K562 (cell line): ENCODE measurements around the gene MTNR1B. TPM values are rescaled to one million over a fixed set of nuclear protein-coding genes. Genes with fewer than 3 reads are reported as not detected.

ENCODE experiments used
- ATAC-seq: fragments of 200-7000 bp; cut with Tn5 transposase; 3 replicates; pipeline ENCODE4 v1.9.1; 2020; ENCODE audit warnings: moderate library complexity
- BruUV-seq: library from RNA; stranded (reverse); fragments of 400-500 nt; replicated peaks from 2 replicates; lab custom pipeline; 2021; lab: Mats Ljungman, UMichigan
- CTCF ChIA-PET: fragments of 300-600 bp; formaldehyde crosslinking; extraction: SDS; loops from one replicate; lab custom pipeline; 2021; ENCODE audit warnings: low intra/inter-chr PET ratio; lab: Yijun Ruan, JAX
- POLR2A ChIA-PET: fragments of 300-600, 350-650 bp; sonication (Branson Sonifier 250); formaldehyde crosslinking; extraction: SDS; loops from one replicate; lab custom pipeline; 2021; ENCODE audit warnings: antibody characterized with exemption, inconsistent platforms; lab: Yijun Ruan, JAX
- DNase-seq, 4 experiments: peaks; one replicate each; pipeline versions ENCODE4 v3.0.0 to v3.0.0-alpha.2; 2011 to 2018; ENCODE audit warnings: low spot score in 3 of 4, mixed read lengths in 3 of 4; ENCODE audit errors: extremely low read depth in 1 of 4
- FAIRE-seq: peaks from 2 replicates; lab custom pipeline; 2011; peaks lifted over from hg19 to GRCh38; lab: Jason Lieb, UNC
- H2AFZ ChIP-seq: 2 replicates; pipeline ENCODE4 v1.6.0; 2011; ENCODE audit warnings: low read depth, low read length, control low read depth, inconsistent platforms
- H3K27ac ChIP-seq: fragments of 200-600 bp; 3 replicates; pipeline ENCODE4 v1.8.0; 2011; ENCODE audit warnings: low read depth, mild to moderate bottlenecking, control low read depth, inconsistent platforms, low read length, moderate library complexity, mixed read lengths; ENCODE audit errors: extremely low read depth
- H3K27me3 ChIP-seq, 2 experiments: fragments of 300-600 bp in 1 of 2; 2 replicates in 1 of 2; 3 replicates in 1 of 2; pipeline versions ENCODE4 v1.6.0 to v1.8.0; 2011; ENCODE audit warnings: inconsistent platforms in 2 of 2, low read length in 2 of 2, mild to moderate bottlenecking in 1 of 2, mixed read lengths in 1 of 2, moderate library complexity in 1 of 2; ENCODE audit not compliant: control insufficient read depth in 2 of 2, insufficient read depth in 2 of 2
- H3K36me3 ChIP-seq: fragments of 300-600 bp; 3 replicates; pipeline ENCODE4 v1.8.0; 2011; ENCODE audit warnings: mild to moderate bottlenecking, low read length, inconsistent platforms; ENCODE audit not compliant: control insufficient read depth, insufficient read depth
- H3K4me1 ChIP-seq, 2 experiments: fragments of 200-600 bp in 1 of 2; replicated peaks in 1 of 2; 2 replicates in 1 of 2; 3 replicates in 1 of 2; pipeline versions ENCODE4 v1.5.1 to v1.8.0; 2011; ENCODE audit warnings: inconsistent platforms in 2 of 2, low read length in 2 of 2, mild to moderate bottlenecking in 1 of 2, mixed read lengths in 1 of 2, moderate library complexity in 1 of 2; ENCODE audit not compliant: control insufficient read depth in 2 of 2, insufficient read depth in 2 of 2
- H3K4me2 ChIP-seq: 2 replicates; pipeline ENCODE4 v1.6.1; 2011; ENCODE audit warnings: low read length, control low read depth, inconsistent platforms, mixed read lengths; ENCODE audit not compliant: insufficient read depth
- H3K4me3 ChIP-seq: fragments of 200-600 bp; sonication (generic), shearing (Covaris generic); 2 replicates; pipeline ENCODE4 v1.5.1; 2016; ENCODE audit warnings: control low read depth, inconsistent platforms
- H3K79me2 ChIP-seq: fragments of 200-600 bp; 3 replicates; pipeline ENCODE4 v1.8.0; 2011; ENCODE audit warnings: low read length, inconsistent platforms; ENCODE audit not compliant: control insufficient read depth, insufficient read depth
- H3K9ac ChIP-seq, 2 experiments: 2 replicates each; pipeline versions ENCODE4 v1.6.0 to v1.6.1; 2011; ENCODE audit warnings: low read depth in 2 of 2, low read length in 2 of 2, control low read depth in 1 of 2, inconsistent platforms in 1 of 2, mild to moderate bottlenecking in 1 of 2, mixed read lengths in 1 of 2; ENCODE audit not compliant: insufficient read depth in 1 of 2
- H3K9me1 ChIP-seq: one replicate; pipeline ENCODE4 v1.6.0; 2011; ENCODE audit warnings: inconsistent platforms, mild to moderate bottlenecking, low read length, moderate library complexity; ENCODE audit not compliant: control insufficient read depth, insufficient read depth
- H3K9me3 ChIP-seq: replicated peaks from 2 replicates; pipeline ENCODE4 v1.5.1; 2011; ENCODE audit warnings: low read depth, low read length, inconsistent platforms; ENCODE audit not compliant: control insufficient read depth, insufficient read depth
- H4K20me1 ChIP-seq: replicated peaks from 2 replicates; pipeline ENCODE4 v1.6.1; 2011; ENCODE audit warnings: low read length, inconsistent platforms, mixed read lengths; ENCODE audit not compliant: control insufficient read depth, insufficient read depth
- ARID1B ChIP-seq: fragments of 450-650 bp; IDR thresholded peaks from 2 replicates; pipeline ENCODE4 v1.6.1; 2016; ENCODE audit warnings: antibody characterized with exemption, mild to moderate bottlenecking, inconsistent platforms
- FOXJ2 ChIP-seq: fragments of 200-800 bp; sonication (Bioruptor generic); IDR thresholded peaks from 2 replicates; pipeline ENCODE4 v1.6.1; 2016; ENCODE audit warnings: missing genetic modification characterization, missing compliant biosample characterization
- JUND ChIP-seq, 2 experiments: IDR thresholded peaks; 2 replicates in 1 of 2; 3 replicates in 1 of 2; pipeline ENCODE4 v1.6.1; 2011; ENCODE audit warnings: borderline replicate concordance in 2 of 2, low read depth in 2 of 2, low read length in 2 of 2, improper control_type of control experiment in 1 of 2, missing biosample characterization in 1 of 2, missing genetic modification characterization in 1 of 2, missing genetic modification reagents in 1 of 2
- MED1 ChIP-seq: sonication (generic); formaldehyde crosslinking; IDR thresholded peaks from 2 replicates; pipeline ENCODE4 v1.8.1; 2023; ENCODE audit warnings: missing genetic modification reagents, borderline replicate concordance
- POLR2G ChIP-seq: fragments of 200-400 bp; formaldehyde crosslinking; IDR thresholded peaks from 2 replicates; pipeline ENCODE4 v1.6.1; 2017; ENCODE audit warnings: low read depth, mild to moderate bottlenecking, antibody characterized with exemption, low read length, moderate library complexity
- TEAD1 ChIP-seq, 2 experiments: fragments of 450-650 bp in 1 of 2; sonication (generic) in 1 of 2; formaldehyde crosslinking; IDR thresholded peaks; 2 replicates each; pipeline versions ENCODE4 v1.4.0 to v1.8.0; 2020 to 2022; ENCODE audit warnings: mild to moderate bottlenecking in 2 of 2, missing genetic modification reagents in 1 of 2
- TGIF2 ChIP-seq: sonication (generic); formaldehyde crosslinking; IDR thresholded peaks from 2 replicates; pipeline ENCODE4 v1.8.1; 2022; ENCODE audit warnings: mild to moderate bottlenecking, missing genetic modification reagents, moderate library complexity
- ZNF174 ChIP-seq: fragments of 250-450 bp; sonication (Bioruptor Pico); IDR thresholded peaks from 2 replicates; pipeline ENCODE4 v1.4.0; 2020; ENCODE audit warnings: mild to moderate bottlenecking
- ZNF274 ChIP-seq: IDR thresholded peaks from 2 replicates; pipeline ENCODE4 v1.6.1; 2011; ENCODE audit warnings: low read depth, mild to moderate bottlenecking, low read length, moderate library complexity, borderline replicate concordance
- WGBS: fragments of 100-300 bp; shearing (Covaris generic); methylation state at CpG from one replicate; pipeline ENCODE4 v1.1.6; 2016; ENCODE audit warnings: low coverage, mixed read lengths; ENCODE audit not compliant: insufficient coverage; ENCODE audit errors: missing lambda C conversion rate; 5-methylcytosine and 5-hydroxymethylcytosine counted together
- in situ Hi-C: fragments of 300-500 bp; cut with MboI; formaldehyde crosslinking; loops from 4 replicates; pipeline ENCODE4 v1.15.0; 2018; ENCODE audit warnings: inconsistent platforms, mixed read lengths
- intact Hi-C: fragments of 100-400 bp; cut with micrococcal nuclease; formaldehyde crosslinking; loops from 2 replicates; pipeline ENCODE4 v1.14.2; 2022
- polyA plus RNA-seq, 8 experiments: library from polyadenylated mRNA; depleted of rRNA in 4 of 8; stranded (reverse) in 5 of 8; unstranded in 3 of 8; fragments of >200 nt; fragmentation: Nextera tagmentation in 2 of 8; fragmentation: Illumina TruSeq in 1 of 8; extraction: Ambion mirVana in 2 of 8; extraction: Trizol in 1 of 8; gene quantifications; 2 replicates each; pipeline versions ENCODE4 v1.2.1 to v1.2.3, GENCODE V29; 2011 to 2014; ENCODE audit warnings: inconsistent platforms in 1 of 8, missing spikeins in 1 of 8
- total RNA-seq, 7 experiments: library from RNA; depleted of rRNA in 6 of 7; stranded (reverse); fragments of >200 nt in 6 of 7; fragmentation: Illumina TruSeq in 2 of 7; extraction: Trizol in 2 of 7; gene quantifications; 2 replicates each; pipeline versions ENCODE4 v1.2.1 to v1.2.3, GENCODE V29; 2011 to 2021; ENCODE audit warnings: low replicate concordance in 1 of 7
- TF ChIP-seq, protein P1 (sequence below): sonication (generic); formaldehyde crosslinking; IDR thresholded peaks from 2 replicates; pipeline ENCODE4 v1.8.0; 2022; ENCODE audit warnings: mild to moderate bottlenecking, low read depth, missing genetic modification reagents
- TF ChIP-seq, protein P2 (sequence below): fragments of 450-650 bp; IDR thresholded peaks from 2 replicates; pipeline ENCODE4 v1.7.1; 2018; ENCODE audit warnings: mild to moderate bottlenecking, low read depth; ENCODE audit not compliant: partially characterized antibody
- TF ChIP-seq, protein P3 (sequence below): fragments of 250-450 bp; sonication (Bioruptor Pico); IDR thresholded peaks from 2 replicates; pipeline ENCODE4 v1.4.0; 2020; ENCODE audit warnings: mild to moderate bottlenecking
- TF ChIP-seq, protein P4 (sequence below): sonication (generic); formaldehyde crosslinking; IDR thresholded peaks from 2 replicates; pipeline ENCODE4 v1.8.1; 2022; ENCODE audit warnings: missing genetic modification reagents

The MTNR1B gene
- total and polyA plus RNA-seq, 9 of the 15 experiments (the other 6 are each of a cell fraction or from before 2014, with no cell fraction given): not detected

DNA sequence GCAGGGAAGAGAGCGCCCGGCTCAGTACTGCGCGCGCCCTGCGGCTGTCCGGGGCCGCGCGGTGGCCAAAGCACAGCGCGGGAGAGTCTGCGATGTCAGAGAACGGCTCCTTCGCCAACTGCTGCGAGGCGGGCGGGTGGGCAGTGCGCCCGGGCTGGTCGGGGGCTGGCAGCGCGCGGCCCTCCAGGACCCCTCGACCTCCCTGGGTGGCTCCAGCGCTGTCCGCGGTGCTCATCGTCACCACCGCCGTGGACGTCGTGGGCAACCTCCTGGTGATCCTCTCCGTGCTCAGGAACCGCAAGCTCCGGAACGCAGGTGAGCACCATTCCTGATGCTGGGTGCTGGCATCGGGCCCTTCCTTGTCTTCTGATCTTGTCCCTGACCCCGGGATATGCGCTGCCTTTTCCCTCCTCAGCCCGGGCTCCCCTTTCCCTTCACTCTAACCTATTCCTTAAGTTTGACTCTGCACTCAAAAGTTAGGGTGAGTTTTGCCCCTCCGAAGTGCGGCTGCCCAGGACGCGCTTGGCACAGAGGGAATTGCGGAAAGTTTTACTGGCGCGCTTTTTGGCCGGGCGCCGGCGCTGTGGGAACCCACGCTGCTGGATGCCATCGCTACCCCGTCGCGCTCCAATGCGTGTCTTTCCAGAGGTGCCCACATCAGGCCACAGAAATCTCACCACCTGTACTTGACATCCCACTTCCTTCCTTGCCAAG lies at the start of gene MTNR1B (continued):
- TF ChIP-seq FOXJ2 (tag): no peak
- no peak for TF ChIP-seq MED1 (CRISPR knock-in tag)
- TF ChIP-seq POLR2G: no peak
- no peak for TF ChIP-seq ZNF174
- TF ChIP-seq TEAD1 (CRISPR knock-in tag; IDR thresholded peaks at IDR 0.05): no peak
- no peak for TF ChIP-seq ZNF274
- TF ChIP-seq, protein P1, sequence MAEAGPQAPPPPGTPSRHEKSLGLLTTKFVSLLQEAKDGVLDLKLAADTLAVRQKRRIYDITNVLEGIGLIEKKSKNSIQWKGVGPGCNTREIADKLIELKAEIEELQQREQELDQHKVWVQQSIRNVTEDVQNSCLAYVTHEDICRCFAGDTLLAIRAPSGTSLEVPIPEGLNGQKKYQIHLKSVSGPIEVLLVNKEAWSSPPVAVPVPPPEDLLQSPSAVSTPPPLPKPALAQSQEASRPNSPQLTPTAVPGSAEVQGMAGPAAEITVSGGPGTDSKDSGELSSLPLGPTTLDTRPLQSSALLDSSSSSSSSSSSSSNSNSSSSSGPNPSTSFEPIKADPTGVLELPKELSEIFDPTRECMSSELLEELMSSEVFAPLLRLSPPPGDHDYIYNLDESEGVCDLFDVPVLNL (CRISPR knock-in tag): no peak

GRCh38 chr11:92920331-92920730 lies 49.1 kb upstream of the MTNR1B start:
- H2AFZ ChIP-seq: no peak overlapping the region
- WGBS: 4% methylated on average over 2 of the region's 2 CpGs
- no peaks in the 10 kb centered on the region for H3K9me1 ChIP-seq
- H3K9me3 ChIP-seq: no peaks in the 10 kb centered on the region
- H3K4me2 ChIP-seq: no peak overlapping the region
- FAIRE-seq: no peak
- intact Hi-C loops (no loop called here), in situ Hi-C loops (no loop called here)
- H3K4me1 ChIP-seq: peaks cover 0 to 5% of the 10 kb centered on the region in 2 experiments; a peak in 1 of 5 replicates
- H3K27ac ChIP-seq: no peak overlapping the region
- ChIA-PET POLR2A (interaction anchor here (0.6 to 0.7 kb wide), 2 partner anchors 15 to 45 kb away, joined by 4 to 6 read pairs; no protein-coding TSS in a partner anchor), CTCF (no interaction called here)
- no peaks in the 10 kb centered on the region for H4K20me1 ChIP-seq
- no peak overlapping the region for H3K4me3 ChIP-seq
- no peak overlapping the region for H3K9ac ChIP-seq
- no peak for ATAC-seq
- BruUV-seq: no TSS peak
- H3K36me3 ChIP-seq: no peaks in the 10 kb centered on the region
- DNase-seq: no peak
- H3K79me2 ChIP-seq: no peaks in the 10 kb centered on the region
- peaks cover 0 to 13% of the 10 kb centered on the region in 2 experiments; a peak in 2 of 5 replicates for H3K27me3 ChIP-seq
- TF ChIP-seq, protein P2, sequence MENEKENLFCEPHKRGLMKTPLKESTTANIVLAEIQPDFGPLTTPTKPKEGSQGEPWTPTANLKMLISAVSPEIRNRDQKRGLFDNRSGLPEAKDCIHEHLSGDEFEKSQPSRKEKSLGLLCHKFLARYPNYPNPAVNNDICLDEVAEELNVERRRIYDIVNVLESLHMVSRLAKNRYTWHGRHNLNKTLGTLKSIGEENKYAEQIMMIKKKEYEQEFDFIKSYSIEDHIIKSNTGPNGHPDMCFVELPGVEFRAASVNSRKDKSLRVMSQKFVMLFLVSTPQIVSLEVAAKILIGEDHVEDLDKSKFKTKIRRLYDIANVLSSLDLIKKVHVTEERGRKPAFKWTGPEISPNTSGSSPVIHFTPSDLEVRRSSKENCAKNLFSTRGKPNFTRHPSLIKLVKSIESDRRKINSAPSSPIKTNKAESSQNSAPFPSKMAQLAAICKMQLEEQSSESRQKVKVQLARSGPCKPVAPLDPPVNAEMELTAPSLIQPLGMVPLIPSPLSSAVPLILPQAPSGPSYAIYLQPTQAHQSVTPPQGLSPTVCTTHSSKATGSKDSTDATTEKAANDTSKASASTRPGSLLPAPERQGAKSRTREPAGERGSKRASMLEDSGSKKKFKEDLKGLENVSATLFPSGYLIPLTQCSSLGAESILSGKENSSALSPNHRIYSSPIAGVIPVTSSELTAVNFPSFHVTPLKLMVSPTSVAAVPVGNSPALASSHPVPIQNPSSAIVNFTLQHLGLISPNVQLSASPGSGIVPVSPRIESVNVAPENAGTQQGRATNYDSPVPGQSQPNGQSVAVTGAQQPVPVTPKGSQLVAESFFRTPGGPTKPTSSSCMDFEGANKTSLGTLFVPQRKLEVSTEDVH: no peak
- TF ChIP-seq ARID1B: no peak
- no peak for TF ChIP-seq JUND (IDR thresholded peaks at IDR 0.05; ENCODE audit: borderline replicate concordance, low read depth, low read length)
- TF ChIP-seq JUND (tag; IDR thresholded peaks at IDR 0.05; ENCODE audit: borderline replicate concordance, low read depth, low read length): no peak
- TF ChIP-seq, protein P3, sequence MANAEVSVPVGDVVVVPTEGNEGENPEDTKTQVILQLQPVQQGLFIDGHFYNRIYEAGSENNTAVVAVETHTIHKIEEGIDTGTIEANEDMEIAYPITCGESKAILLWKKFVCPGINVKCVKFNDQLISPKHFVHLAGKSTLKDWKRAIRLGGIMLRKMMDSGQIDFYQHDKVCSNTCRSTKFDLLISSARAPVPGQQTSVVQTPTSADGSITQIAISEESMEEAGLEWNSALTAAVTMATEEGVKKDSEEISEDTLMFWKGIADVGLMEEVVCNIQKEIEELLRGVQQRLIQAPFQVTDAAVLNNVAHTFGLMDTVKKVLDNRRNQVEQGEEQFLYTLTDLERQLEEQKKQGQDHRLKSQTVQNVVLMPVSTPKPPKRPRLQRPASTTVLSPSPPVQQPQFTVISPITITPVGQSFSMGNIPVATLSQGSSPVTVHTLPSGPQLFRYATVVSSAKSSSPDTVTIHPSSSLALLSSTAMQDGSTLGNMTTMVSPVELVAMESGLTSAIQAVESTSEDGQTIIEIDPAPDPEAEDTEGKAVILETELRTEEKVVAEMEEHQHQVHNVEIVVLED: no peak
- TF ChIP-seq, protein P4, sequence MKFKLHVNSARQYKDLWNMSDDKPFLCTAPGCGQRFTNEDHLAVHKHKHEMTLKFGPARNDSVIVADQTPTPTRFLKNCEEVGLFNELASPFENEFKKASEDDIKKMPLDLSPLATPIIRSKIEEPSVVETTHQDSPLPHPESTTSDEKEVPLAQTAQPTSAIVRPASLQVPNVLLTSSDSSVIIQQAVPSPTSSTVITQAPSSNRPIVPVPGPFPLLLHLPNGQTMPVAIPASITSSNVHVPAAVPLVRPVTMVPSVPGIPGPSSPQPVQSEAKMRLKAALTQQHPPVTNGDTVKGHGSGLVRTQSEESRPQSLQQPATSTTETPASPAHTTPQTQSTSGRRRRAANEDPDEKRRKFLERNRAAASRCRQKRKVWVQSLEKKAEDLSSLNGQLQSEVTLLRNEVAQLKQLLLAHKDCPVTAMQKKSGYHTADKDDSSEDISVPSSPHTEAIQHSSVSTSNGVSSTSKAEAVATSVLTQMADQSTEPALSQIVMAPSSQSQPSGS (CRISPR knock-in tag): no peak
- no peak for TF ChIP-seq TGIF2
